T1000 (cell line): Measurements from ENCODE around the gene NFKBIZ.
A peak's percentile ranks its signal among the peaks of the same experiment; 100 is the strongest.

Experiments used
- DNase-seq: peaks from one replicate; lab custom pipeline; 2025; ENCODE audit warnings: mixed read lengths; lab: John Stamatoyannopoulos, UW

Gene NFKBIZ

GRCh38 chr3:101827211-101828174 is 21.8 kb upstream of the NFKBIZ start:
- DNase-seq = no peak

DNA sequence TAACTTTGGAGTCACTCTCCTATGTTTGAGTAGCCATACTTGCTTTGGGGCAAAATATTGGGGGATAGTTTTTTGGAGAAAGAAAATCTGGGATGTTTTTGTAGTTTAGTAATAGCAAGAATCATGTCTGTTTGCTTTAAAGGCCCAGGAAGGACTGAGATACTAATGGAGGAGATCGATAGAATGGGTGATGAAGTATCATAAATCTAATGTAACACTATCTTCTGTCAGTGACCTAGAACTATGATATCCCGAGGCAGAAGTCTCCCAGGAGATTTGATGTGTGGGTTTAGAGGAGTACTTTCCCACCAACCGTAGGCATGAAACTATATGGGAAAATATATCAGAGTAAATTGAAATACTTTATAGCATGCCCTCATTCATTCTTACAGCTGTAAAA is 21.0 kb upstream of the NFKBIZ start:
- DNase-seq = no peak

DNA sequence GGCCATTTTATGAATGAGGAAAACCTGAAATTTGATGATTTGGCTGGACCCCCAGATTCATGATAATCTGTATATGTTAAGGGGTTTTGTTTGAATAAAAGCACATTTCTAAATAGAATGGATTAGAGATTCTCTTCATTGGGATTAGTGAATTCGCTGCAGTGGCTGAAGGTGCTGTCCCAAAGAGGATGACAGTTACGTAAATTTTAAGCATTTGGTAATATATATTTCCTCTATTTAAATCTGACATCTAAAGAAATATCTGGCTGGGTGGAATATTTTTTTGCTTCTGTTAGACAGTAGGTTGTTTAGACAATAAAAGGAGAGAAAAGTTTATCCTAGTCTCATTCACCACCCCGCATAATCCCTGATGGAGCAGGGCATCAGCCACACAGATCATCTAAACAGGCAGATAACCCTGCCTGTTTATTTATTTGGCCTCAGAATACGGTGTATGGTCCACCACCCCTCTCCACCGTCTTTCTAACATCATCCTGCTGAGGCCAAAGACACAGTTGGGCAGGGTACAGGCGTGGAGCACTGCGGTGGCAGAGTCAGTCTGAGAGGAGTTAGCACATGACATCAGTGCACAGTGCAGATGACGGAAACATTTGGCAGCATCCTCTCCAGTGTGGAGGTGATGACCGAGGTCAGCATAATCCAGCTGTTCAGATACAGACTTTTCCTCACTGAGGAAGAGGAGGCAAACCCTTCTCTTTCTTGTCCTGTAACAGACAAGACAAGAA is 20.4 kb upstream of the NFKBIZ start:
- no peak for DNase-seq

GRCh38 chr3:101829437-101829830 is 19.9 kb upstream of the NFKBIZ start:
- DNase-seq = no peak

- DNase-seq = no peak
Measured at GRCh38 chr3:101829874-101830273, 19.4 kb upstream of the NFKBIZ start.

GRCh38 chr3:101833446-101833974 is 15.8 kb upstream of the NFKBIZ start:
- no peak for DNase-seq

- no peak for DNase-seq
Measured at GRCh38 chr3:101835676-101836075, 13.6 kb upstream of the NFKBIZ start.

GRCh38 chr3:101836160-101836559 is 13.2 kb upstream of the NFKBIZ start:
- DNase-seq = no peak

GRCh38 chr3:101836652-101837598 is 12.4 kb upstream of the NFKBIZ start:
- no peak for DNase-seq

- DNase-seq = no peak
Measured at GRCh38 chr3:101838691-101839090, 10.6 kb upstream of the NFKBIZ start.

DNA sequence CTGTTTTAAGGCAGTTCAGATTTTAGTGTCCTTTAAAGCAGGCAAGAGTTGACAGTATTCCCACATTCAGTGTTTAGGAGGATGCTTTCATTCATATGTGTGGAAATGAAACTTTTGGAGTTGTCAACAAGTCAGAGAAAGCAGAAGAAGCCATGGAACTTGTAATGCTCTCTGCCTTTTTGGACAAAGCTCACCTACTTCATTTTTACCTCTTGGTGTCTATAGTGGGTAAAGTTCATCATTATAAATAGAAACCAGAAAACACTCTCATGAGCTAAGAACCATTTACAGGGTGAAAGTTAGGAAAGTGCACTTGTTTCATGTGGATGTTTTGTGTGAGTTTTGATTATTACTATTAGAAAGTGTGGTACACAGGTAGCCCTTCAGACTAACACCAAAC is 9.2 kb upstream of the NFKBIZ start:
- no peak for DNase-seq

DNA sequence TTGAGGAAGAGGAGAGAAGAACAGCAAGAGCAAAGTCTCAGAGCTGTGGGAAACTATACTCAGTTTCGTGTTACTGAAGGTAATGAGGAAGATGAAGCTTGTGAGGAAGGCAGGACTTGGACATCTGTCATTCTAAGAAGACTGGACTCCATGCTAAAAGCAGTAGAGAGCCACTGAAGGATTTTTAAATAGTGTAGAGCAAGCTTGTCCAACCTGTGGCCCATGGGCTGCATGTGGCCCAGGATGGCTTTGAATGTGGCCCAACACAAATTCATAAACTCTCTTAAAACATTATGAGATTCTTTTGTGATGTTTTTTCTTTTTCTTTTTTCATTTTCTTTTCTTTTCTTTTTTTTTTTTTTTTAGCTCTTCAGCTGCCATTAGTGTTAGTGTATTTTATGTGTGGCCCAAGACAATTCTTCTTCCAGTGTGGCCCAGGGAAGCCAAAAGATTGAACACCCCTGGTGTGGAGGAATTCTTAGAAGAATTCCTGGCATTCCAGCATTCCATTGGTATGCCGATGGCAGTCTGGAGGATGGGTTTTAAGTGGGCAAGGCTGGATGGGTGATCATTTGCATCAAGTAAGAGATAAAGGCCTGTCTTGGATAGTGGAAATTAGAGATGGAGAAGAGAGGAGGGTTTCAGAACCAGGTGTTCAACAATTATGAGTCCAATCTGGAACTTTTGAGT is 6.9 kb upstream of the NFKBIZ start:
- DNase-seq = peak; percentile 8

DNA sequence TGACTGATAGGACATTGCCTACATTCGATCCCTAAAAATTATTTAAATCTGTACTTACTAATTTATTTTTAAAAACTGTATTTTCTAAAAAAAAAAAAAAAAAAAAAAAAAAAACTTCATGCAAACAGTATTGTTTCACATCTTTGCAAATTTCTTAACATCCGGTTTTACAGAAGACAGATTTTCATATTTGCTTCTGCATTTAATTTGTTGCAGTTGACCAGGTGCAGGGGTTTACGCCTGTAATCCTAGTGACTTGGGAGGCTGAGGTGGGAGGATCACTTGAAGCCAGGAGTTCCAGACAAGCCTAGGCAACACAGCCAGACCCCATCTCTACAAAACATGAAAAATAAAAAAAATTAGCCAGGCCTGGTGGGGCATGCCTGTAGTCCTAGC is 6.4 kb upstream of the NFKBIZ start:
- DNase-seq = no peak

DNA sequence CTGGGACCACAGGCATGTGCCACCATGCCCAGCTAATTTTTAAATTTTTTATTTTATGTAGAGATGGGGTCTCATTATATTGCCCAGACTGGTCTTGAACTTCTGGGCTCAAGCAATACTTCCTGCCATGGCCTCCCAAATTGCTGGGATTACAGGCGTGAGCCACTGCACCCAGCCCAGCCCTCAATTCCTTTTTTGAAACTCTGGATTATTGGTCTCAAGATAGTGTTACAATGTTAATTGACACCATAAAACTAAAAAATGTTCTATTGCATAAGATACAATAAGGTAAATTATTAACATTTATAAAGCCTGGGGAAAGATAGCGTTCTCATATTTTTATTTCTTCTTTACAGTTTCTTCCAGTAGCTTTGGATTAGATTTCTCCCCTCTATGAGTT is 3.9 kb upstream of the NFKBIZ start:
- no peak for DNase-seq

- DNase-seq = no peak
Measured at GRCh38 chr3:101846709-101847108, 2.6 kb upstream of the NFKBIZ start.

DNA sequence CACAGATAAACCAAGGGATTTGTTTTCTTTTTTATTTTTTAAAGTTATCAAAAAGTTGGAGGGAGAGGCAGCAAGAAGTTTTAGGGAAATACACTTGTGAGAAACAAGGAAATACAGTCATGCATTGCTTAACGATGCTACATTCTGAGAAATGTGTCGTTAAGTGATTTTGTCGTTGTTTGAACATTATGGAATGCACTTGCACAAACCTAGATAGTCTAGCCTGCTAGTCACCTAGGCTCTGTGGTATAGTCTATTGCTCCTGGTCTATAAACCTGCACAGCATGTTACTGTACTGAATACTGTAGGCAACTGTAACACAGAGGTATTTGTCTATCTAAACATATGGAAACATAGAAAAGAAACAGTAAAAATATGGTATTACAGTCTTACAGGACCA is 2.0 kb upstream of the NFKBIZ start:
- no peak for DNase-seq

GRCh38 chr3:101848326-101848725 is 988 bp upstream of the NFKBIZ start:
- no peak for DNase-seq

- DNase-seq = no peak
Measured at GRCh38 chr3:101849714-101850245, 466 bp downstream of the NFKBIZ start.

- DNase-seq = no peak
Measured at GRCh38 chr3:101850246-101851051, 1.1 kb downstream of the NFKBIZ start.
